ENCODE data around the gene MSH2. TPM values are rescaled to one million over a fixed set of nuclear protein-coding genes. Genes with fewer than 3 reads are reported as not detected.

Gene MSH2
- total RNA-seq, 1 experiment from 2014 or later: 139 TPM

DNA sequence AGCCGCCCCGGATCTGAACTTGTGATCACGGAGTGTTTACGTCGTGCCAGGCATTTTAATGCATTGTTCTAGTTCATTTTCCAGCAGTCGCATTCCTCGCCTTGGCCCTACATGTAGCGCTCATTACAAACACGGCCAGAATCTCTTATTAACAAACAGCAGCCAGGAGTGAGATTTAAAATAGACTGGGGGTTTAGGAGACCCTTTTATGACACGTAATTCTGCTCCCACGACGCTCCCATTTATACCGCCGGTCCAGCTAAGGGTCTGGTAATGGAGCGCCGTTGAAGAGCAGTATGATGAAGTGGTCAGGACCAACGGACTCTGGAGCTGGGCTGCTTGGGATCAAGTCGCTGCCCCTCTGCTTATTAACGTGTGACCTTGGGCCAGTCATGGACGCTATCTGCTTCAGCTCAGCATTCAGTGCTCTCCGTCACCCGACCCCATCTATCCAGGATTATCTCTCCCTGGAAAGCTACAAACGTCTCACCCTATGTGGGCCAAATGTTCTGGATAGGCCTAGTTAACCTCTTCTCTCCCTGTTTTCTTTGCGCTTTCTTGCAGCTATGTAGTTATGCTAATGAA, 745 bp downstream of the MSH2 start:
- Histone ChIP-seq H3K27me3 (ENCODE audit: insufficient read depth, low read length) (no peaks in the 10 kb centered on the region), H3K9me3 (ENCODE audit: control insufficient read depth, low read depth, low read length) (no peaks in the 10 kb centered on the region), H2BK20ac (ENCODE audit: low read depth, low read length, poor library complexity, severe bottlenecking) (no peak overlapping the region), H3K23ac (ENCODE audit: insufficient read length, low read depth, low read length) (no peak overlapping the region), H4K8ac (replicated peaks; ENCODE audit: insufficient read length, low read depth, low read length) (no peak overlapping the region), H4K20me1 (ENCODE audit: control insufficient read depth, insufficient read depth, insufficient read length) (no peaks in the 10 kb centered on the region), H2BK15ac (ENCODE audit: low read depth, low read length) (no peak overlapping the region), H3K4me1 (ENCODE audit: insufficient read depth, low read length) (no peaks in the 10 kb centered on the region; the same call in 1 of the 2 replicates), H3K9ac (ENCODE audit: extremely low read depth, insufficient read length, low read length) (peak overlapping the region; percentile 82), H3K4ac (ENCODE audit: low read depth, low read length) (no peak overlapping the region), H2BK5ac (ENCODE audit: insufficient read length, low read length) (no peak overlapping the region), H3K56ac (ENCODE audit: insufficient read length, low read depth, low read length) (no peak overlapping the region), H3K4me2 (ENCODE audit: insufficient read depth, insufficient read length, low read length) (peak overlapping the region; percentile 92), H3K27ac (ENCODE audit: insufficient read length, low read depth, low read length) (peak overlapping the region; percentile 93), H2BK120ac (ENCODE audit: low read depth, low read length, poor library complexity, severe bottlenecking) (no peak overlapping the region), H4K91ac (ENCODE audit: insufficient read length, low read depth, low read length) (no peak overlapping the region), H3K79me1 (ENCODE audit: insufficient read depth, low read depth, low read length, poor library complexity, severe bottlenecking) (no peaks in the 10 kb centered on the region), H3T11ph (ENCODE audit: low read length) (no peak overlapping the region), H3K23me2 (ENCODE audit: insufficient read length, low read depth, low read length, poor library complexity, severe bottlenecking) (peaks cover 8% of the 10 kb centered on the region), H3K79me2 (ENCODE audit: insufficient read depth, low read length) (peaks cover 41% of the 10 kb centered on the region), H2AFZ (ENCODE audit: low read length) (no peak overlapping the region), H3K18ac (ENCODE audit: insufficient read length, low read depth, low read length) (peak overlapping the region; percentile 94), H2AK5ac (ENCODE audit: insufficient read length, low read length) (no peak overlapping the region), H2BK12ac (ENCODE audit: insufficient read length, low read depth, low read length) (no peak overlapping the region), H4K5ac (ENCODE audit: insufficient read length, low read depth, low read length) (no peak overlapping the region), H3K14ac (ENCODE audit: insufficient read depth, low read length) (peak overlapping the region; percentile 93)
- Mint-ChIP-seq H3K4me1 (peaks cover 41 to 45% of the 10 kb centered on the region in 2 experiments), H3K27ac (peak overlapping the region; percentile 89 to 100 (median 99)), H3K36me3 (ENCODE audit: insufficient read depth in 1 of 3, low read depth in 3 of 3) (peaks cover 39 to 43% (median 43%) of the 10 kb centered on the region in 3 experiments), H3K9me3 (peaks cover 14 to 24% of the 10 kb centered on the region in 2 experiments), H3K27me3 (ENCODE audit: low read depth) (no peaks in the 10 kb centered on the region), H3K4me3 (peak overlapping the region; percentile 94 to 98)
- DNase-seq: no peak
- no CpG with 5 or more reads among the region's 24 CpGs for WGBS (ENCODE audit: extremely low coverage, insufficient read length, low lambda C conversion rate)
- TF ChIP-seq CTCF (conservative IDR thresholded peaks at IDR 0.05): no peak
